HL-60 (cell line): ENCODE results near the gene DHRS9.

Source experiments
- GABPA ChIP-seq: IDR thresholded peaks from 2 replicates; pipeline ENCODE4 v1.6.1; 2012; ENCODE audit warnings: low read depth
- POLR2AphosphoS5 ChIP-seq: IDR thresholded peaks from 2 replicates; pipeline ENCODE4 v1.6.1; 2012; ENCODE audit warnings: low read depth
- SPI1 ChIP-seq: IDR thresholded peaks from 2 replicates; pipeline ENCODE4 v1.6.1; 2012; ENCODE audit warnings: low read depth, mild to moderate bottlenecking, borderline replicate concordance
- TF ChIP-seq, protein P1 (sequence below): IDR thresholded peaks from one replicate; pipeline ENCODE4 v1.5.1; 2011; ENCODE audit warnings: low read length, control low read depth, inconsistent platforms; ENCODE audit not compliant: insufficient read depth

DNA sequence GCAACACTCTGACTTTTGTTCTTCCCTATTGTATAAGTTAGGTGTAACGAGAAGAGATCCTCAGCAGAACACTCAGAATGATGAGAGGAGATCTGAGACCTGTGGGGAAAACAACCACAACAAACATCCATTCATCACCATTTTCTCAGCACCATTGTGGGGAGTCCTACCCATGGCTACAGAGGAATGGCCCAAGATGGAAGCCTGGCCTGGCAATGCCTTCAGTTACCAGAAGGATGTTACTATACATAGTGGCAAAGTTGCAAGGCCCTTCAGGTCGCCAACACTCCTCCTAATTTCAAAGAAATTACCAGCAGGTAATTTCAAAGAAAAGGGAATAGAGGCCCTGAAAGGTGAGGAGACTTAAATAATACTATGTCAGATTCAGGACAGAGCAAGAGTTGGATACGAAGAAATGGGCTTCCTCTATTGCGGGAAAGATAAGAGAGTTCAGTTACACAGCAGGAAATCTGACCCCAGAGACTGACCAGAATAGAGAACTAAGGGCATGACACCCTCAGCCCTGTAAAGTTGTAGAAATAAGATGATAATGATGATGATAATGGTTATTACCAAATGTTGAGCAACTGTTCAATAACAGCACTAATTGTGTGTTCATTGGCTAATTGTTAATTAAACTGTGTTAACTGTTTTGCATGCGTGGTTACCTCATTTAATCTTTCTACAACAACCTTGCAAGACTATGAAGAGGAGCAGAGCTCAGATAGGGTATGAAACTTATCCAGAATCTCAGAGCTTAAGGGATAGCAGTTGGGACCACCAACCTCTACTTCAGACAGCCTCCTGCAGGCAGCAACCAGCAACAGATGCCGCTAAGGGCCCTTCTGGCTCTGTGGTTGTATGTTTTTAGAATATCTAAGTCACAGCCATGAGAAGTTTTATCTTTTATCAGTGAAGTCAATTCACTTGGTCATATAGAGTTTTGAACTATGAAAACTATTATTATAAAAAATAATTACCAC is 37.5 kb downstream of the DHRS9 start:
- TF ChIP-seq, protein P1, sequence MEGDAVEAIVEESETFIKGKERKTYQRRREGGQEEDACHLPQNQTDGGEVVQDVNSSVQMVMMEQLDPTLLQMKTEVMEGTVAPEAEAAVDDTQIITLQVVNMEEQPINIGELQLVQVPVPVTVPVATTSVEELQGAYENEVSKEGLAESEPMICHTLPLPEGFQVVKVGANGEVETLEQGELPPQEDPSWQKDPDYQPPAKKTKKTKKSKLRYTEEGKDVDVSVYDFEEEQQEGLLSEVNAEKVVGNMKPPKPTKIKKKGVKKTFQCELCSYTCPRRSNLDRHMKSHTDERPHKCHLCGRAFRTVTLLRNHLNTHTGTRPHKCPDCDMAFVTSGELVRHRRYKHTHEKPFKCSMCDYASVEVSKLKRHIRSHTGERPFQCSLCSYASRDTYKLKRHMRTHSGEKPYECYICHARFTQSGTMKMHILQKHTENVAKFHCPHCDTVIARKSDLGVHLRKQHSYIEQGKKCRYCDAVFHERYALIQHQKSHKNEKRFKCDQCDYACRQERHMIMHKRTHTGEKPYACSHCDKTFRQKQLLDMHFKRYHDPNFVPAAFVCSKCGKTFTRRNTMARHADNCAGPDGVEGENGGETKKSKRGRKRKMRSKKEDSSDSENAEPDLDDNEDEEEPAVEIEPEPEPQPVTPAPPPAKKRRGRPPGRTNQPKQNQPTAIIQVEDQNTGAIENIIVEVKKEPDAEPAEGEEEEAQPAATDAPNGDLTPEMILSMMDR: no peak
- TF ChIP-seq GABPA: no peak
- TF ChIP-seq SPI1: peak; percentile 53; the same call in 1 of the 2 replicates
- TF ChIP-seq POLR2AphosphoS5: no peak
